ENCODE results near the gene MUC20. TPM values are rescaled to one million over a fixed set of nuclear protein-coding genes. Genes with fewer than 3 reads are reported as not detected.
"Not testable (repeated sequence)": the region's sequence is repeated elsewhere in the genome, so short reads cannot be mapped to it uniquely, and the experiment has no call there.

MUC20 gene
- polyA plus RNA-seq, 1 experiment = 0.48 TPM

GRCh38 chr3:195708061-195708460 is 12.7 kb upstream of the MUC20 start:
- ChIA-PET POLR2A (no interaction called here), CTCF (interaction anchor here (1.4 to 1.9 kb wide), 4 partner anchors 9 to 143 kb away, joined by 5 to 6 read pairs (median 5); no protein-coding TSS in a partner anchor)
- no peaks in the 10 kb centered on the region; the same call in 1 of the 2 replicates for H3K36me3 ChIP-seq (ENCODE audit: control insufficient read depth, insufficient read depth, low read length)
- H3K4me3 ChIP-seq (ENCODE audit: low read depth, low read length) = no peak overlapping the region
- no peak for TF ChIP-seq CTCF (IDR thresholded peaks at IDR 0.05; ENCODE audit: insufficient read depth, low read depth, low read length)
- DNase-seq (ENCODE audit: low read depth) = no peak
- H3K27me3 ChIP-seq (ENCODE audit: control insufficient read depth, insufficient read depth, low read length) = no peaks in the 10 kb centered on the region

GRCh38 chr3:195708626-195709481 is 11.9 kb upstream of the MUC20 start:
- H3K36me3 ChIP-seq (ENCODE audit: control insufficient read depth, insufficient read depth, low read length) = no peaks in the 10 kb centered on the region; the same call in 1 of the 2 replicates
- CTCF ChIA-PET = interaction anchor here (1.4 to 1.9 kb wide), 3 partner anchors 8 to 142 kb away, joined by 5 to 6 read pairs (median 5); no protein-coding TSS in a partner anchor
- no peak for TF ChIP-seq CTCF (IDR thresholded peaks at IDR 0.05; ENCODE audit: insufficient read depth, low read depth, low read length)
- no peak overlapping the region for H3K4me3 ChIP-seq (ENCODE audit: low read depth, low read length)
- DNase-seq (ENCODE audit: low read depth) = peak; percentile 24
- no peaks in the 10 kb centered on the region for H3K27me3 ChIP-seq (ENCODE audit: control insufficient read depth, insufficient read depth, low read length)
- POLR2A ChIA-PET = no interaction called here

GRCh38 chr3:195709676-195710085 is 11.1 kb upstream of the MUC20 start:
- H3K4me3 ChIP-seq (ENCODE audit: low read depth, low read length) = no peak overlapping the region
- no peak for DNase-seq (ENCODE audit: low read depth)
- H3K27me3 ChIP-seq (ENCODE audit: control insufficient read depth, insufficient read depth, low read length) = no peaks in the 10 kb centered on the region
- no peaks in the 10 kb centered on the region; the same call in 1 of the 2 replicates for H3K36me3 ChIP-seq (ENCODE audit: control insufficient read depth, insufficient read depth, low read length)
- ChIA-PET CTCF (interaction anchor here (1.6 kb wide), 1 partner anchor 141 kb away, joined by 5 read pairs; no protein-coding TSS in a partner anchor), POLR2A (no interaction called here)
- no peak for TF ChIP-seq CTCF (IDR thresholded peaks at IDR 0.05; ENCODE audit: insufficient read depth, low read depth, low read length)

GRCh38 chr3:195710126-195710905 is 10.5 kb upstream of the MUC20 start:
- POLR2A ChIA-PET; H3K36me3 ChIP-seq (ENCODE audit: control insufficient read depth, insufficient read depth, low read length); DNase-seq (ENCODE audit: low read depth); H3K4me3 ChIP-seq (ENCODE audit: low read depth, low read length); H3K27me3 ChIP-seq (ENCODE audit: control insufficient read depth, insufficient read depth, low read length); CTCF ChIA-PET: not testable (repeated sequence)

- CTCF ChIA-PET = interaction anchor here (1.0 kb wide), 1 partner anchor 9 kb away, joined by 3 read pairs; no protein-coding TSS in a partner anchor
- DNase-seq (ENCODE audit: low read depth); H3K36me3 ChIP-seq (ENCODE audit: control insufficient read depth, insufficient read depth, low read length); H3K27me3 ChIP-seq (ENCODE audit: control insufficient read depth, insufficient read depth, low read length); POLR2A ChIA-PET; H3K4me3 ChIP-seq (ENCODE audit: low read depth, low read length): not testable (repeated sequence)
Observed at GRCh38 chr3:195711091-195711812, 9.5 kb upstream of the MUC20 start.

Data from BJ (cell line).